ENCODE data around the gene PIBF1. TPM values are rescaled to one million over a fixed set of nuclear protein-coding genes. Genes with fewer than 3 reads are reported as not detected.
A peak's percentile ranks its signal among the peaks of the same experiment; 100 is the strongest.

Gene PIBF1
- total RNA-seq, 1 donor from 2014 or later: 28.3 TPM

- ATAC-seq: no peak
- peaks cover 6% of the 10 kb centered on the region for H3K36me3 ChIP-seq
- H3K4me1 ChIP-seq: peaks cover 5% of the 10 kb centered on the region
- DNase-seq: no peak
- intact Hi-C loops (cut with DNase I): no loop called here
- no peak for TF ChIP-seq CTCF (IDR thresholded peaks at IDR 0.05)
- no peaks in the 10 kb centered on the region for H3K9me3 ChIP-seq
- H3K27me3 ChIP-seq: peaks cover 12% of the 10 kb centered on the region
- peak overlapping the region; percentile 84 for H3K27ac ChIP-seq
- peak overlapping the region; percentile 73 for H3K4me3 ChIP-seq
These were observed 279.9 kb downstream of the PIBF1 start for GRCh38 chr13:73061876-73062275.

GRCh38 chr13:73062468-73062867 lies 280.5 kb downstream of the PIBF1 start:
- peak overlapping the region; percentile 73 for H3K4me3 ChIP-seq
- H3K36me3 ChIP-seq: peaks cover 6% of the 10 kb centered on the region
- ATAC-seq (no peak), DNase-seq (no peak)
- intact Hi-C loops (cut with DNase I): no loop called here
- TF ChIP-seq CTCF (IDR thresholded peaks at IDR 0.05): no peak
- peaks cover 6% of the 10 kb centered on the region for H3K27me3 ChIP-seq
- H3K27ac ChIP-seq: peak overlapping the region; percentile 4
- peaks cover 5% of the 10 kb centered on the region for H3K4me1 ChIP-seq
- H3K9me3 ChIP-seq: no peaks in the 10 kb centered on the region

GRCh38 chr13:73063166-73063565 lies 281.2 kb downstream of the PIBF1 start:
- no peak for ATAC-seq
- no peak for TF ChIP-seq CTCF (IDR thresholded peaks at IDR 0.05)
- Histone ChIP-seq H3K9me3 (no peaks in the 10 kb centered on the region), H3K4me3 (peak overlapping the region; percentile 73), H3K27ac (no peak overlapping the region), H3K27me3 (no peaks in the 10 kb centered on the region), H3K36me3 (peaks cover 6% of the 10 kb centered on the region), H3K4me1 (peaks cover 5% of the 10 kb centered on the region)
- DNase-seq: no peak
- intact Hi-C loops (cut with DNase I): no loop called here

- Histone ChIP-seq H3K9me3 (no peaks in the 10 kb centered on the region), H3K36me3 (peaks cover 6% of the 10 kb centered on the region), H3K4me1 (no peaks in the 10 kb centered on the region), H3K4me3 (no peak overlapping the region), H3K27me3 (no peaks in the 10 kb centered on the region), H3K27ac (no peak overlapping the region)
- DNase-seq (no peak), ATAC-seq (no peak)
- intact Hi-C loops (cut with DNase I): no loop called here
- TF ChIP-seq CTCF (IDR thresholded peaks at IDR 0.05): no peak
These were observed 283.1 kb downstream of the PIBF1 start for GRCh38 chr13:73065036-73065435.

GRCh38 chr13:73065665-73066340 lies 283.9 kb downstream of the PIBF1 start:
- H3K27me3 ChIP-seq: no peaks in the 10 kb centered on the region
- no peaks in the 10 kb centered on the region for H3K4me1 ChIP-seq
- no peaks in the 10 kb centered on the region for H3K9me3 ChIP-seq
- H3K36me3 ChIP-seq: peaks cover 6% of the 10 kb centered on the region
- no peak overlapping the region for H3K27ac ChIP-seq
- H3K4me3 ChIP-seq: no peak overlapping the region
- intact Hi-C loops (cut with DNase I): no loop called here
- peak; percentile 37 for ATAC-seq
- DNase-seq: no peak
- no peak for TF ChIP-seq CTCF (IDR thresholded peaks at IDR 0.05)

Other genes with a start within 250 kb of the PIBF1 start
- 8.3 TPM for gene MZT1, start 54.5 kb upstream of the PIBF1 start, total RNA-seq
- 3.0 TPM for gene BORA, start 54.2 kb upstream of the PIBF1 start, total RNA-seq
- 30.2 TPM for gene DIS3, start 233 bp upstream of the PIBF1 start, total RNA-seq

Measured in upper lobe of right lung (tissue), 1 donor.